SU-DHL-6 (cell line): Measurements from ENCODE around the gene RHCG.

ENCODE experiments used
- H2AFZ ChIP-seq: fragments of 200-600 bp; sonication (generic); 2 replicates; pipeline ENCODE4 v1.6.1; 2014; ENCODE audit warnings: low read depth, mild to moderate bottlenecking, moderate library complexity, mixed read lengths, antibody characterized with exemption, low read length; ENCODE audit not compliant: severe bottlenecking
- H3F3A ChIP-seq: fragments of 200-600 bp; shearing (Covaris generic); 2 replicates; pipeline ENCODE4 v1.6.0; 2016; ENCODE audit warnings: antibody characterized with exemption, mild to moderate bottlenecking; ENCODE audit not compliant: insufficient read depth
- H3K27ac ChIP-seq: fragments of 200-600 bp; sonication (generic); 2 replicates; pipeline ENCODE4 v1.5.1; 2016; ENCODE audit warnings: low read depth, mild to moderate bottlenecking, low read length, moderate library complexity, mixed read lengths
- H3K27me3 ChIP-seq: fragments of 200-600 bp; sonication (generic), shearing (Covaris generic); 2 replicates; pipeline ENCODE4 v1.6.0; 2014; ENCODE audit warnings: mild to moderate bottlenecking, low read length
- H3K36me3 ChIP-seq: fragments of 200-600 bp; sonication (generic); 2 replicates; pipeline ENCODE4 v1.6.1; 2014; ENCODE audit warnings: mild to moderate bottlenecking, low read length, mixed read lengths
- H3K4me2 ChIP-seq: fragments of 300-600, 200-600 bp; shearing (Covaris generic), sonication (generic); 2 replicates; pipeline ENCODE4 v1.6.0; 2014; ENCODE audit warnings: low read length, low read depth, mild to moderate bottlenecking; ENCODE audit not compliant: poor library complexity, severe bottlenecking
- H3K4me3 ChIP-seq: fragments of 200-600 bp; sonication (generic); 2 replicates; pipeline ENCODE4 v1.5.1; 2014; ENCODE audit warnings: antibody characterized with exemption, low read length, mild to moderate bottlenecking, mixed read lengths; ENCODE audit not compliant: insufficient read depth, poor library complexity, severe bottlenecking
- H3K79me2 ChIP-seq: fragments of 200-600 bp; sonication (generic); 2 replicates; pipeline ENCODE4 v1.6.1; 2014; ENCODE audit warnings: mild to moderate bottlenecking, low read length, moderate library complexity; ENCODE audit not compliant: insufficient read depth
- H3K9ac ChIP-seq: fragments of 200-600 bp; sonication (generic); 2 replicates; pipeline ENCODE4 v1.7.0; 2014; ENCODE audit warnings: mild to moderate bottlenecking, low read length
- H3K9me2 ChIP-seq: fragments of 200-600 bp; sonication (generic); replicated peaks from 2 replicates; pipeline ENCODE4 v1.6.1; 2014; ENCODE audit warnings: low read length; ENCODE audit not compliant: insufficient read depth
- H3K9me3 ChIP-seq: fragments of 200-600 bp; sonication (generic); 2 replicates; pipeline ENCODE4 v1.6.1; 2014; ENCODE audit warnings: low read length, mixed read lengths; ENCODE audit not compliant: insufficient read depth
- H4K20me1 ChIP-seq: fragments of 200-600 bp; sonication (generic); 2 replicates; pipeline ENCODE4 v1.6.1; 2014; ENCODE audit warnings: low read depth, mild to moderate bottlenecking, antibody characterized with exemption, low read length, moderate library complexity, mixed read lengths
- EZH2phosphoT487 ChIP-seq: fragments of 200-600 bp; sonication (generic), shearing (Covaris generic); conservative IDR thresholded peaks from 2 replicates; pipeline ENCODE4 v1.6.1; 2018; ENCODE audit warnings: mild to moderate bottlenecking, antibody characterized with exemption, low read length, moderate library complexity, mixed read lengths
- TF ChIP-seq, protein P1 (sequence below): fragments of 200-600 bp; sonication (generic); IDR thresholded peaks from one replicate; pipeline ENCODE4 v1.5.1; 2017; ENCODE audit warnings: antibody characterized with exemption, mild to moderate bottlenecking, low read length, moderate library complexity; ENCODE audit not compliant: insufficient read depth, poor library complexity, severe bottlenecking

The RHCG gene

DNA sequence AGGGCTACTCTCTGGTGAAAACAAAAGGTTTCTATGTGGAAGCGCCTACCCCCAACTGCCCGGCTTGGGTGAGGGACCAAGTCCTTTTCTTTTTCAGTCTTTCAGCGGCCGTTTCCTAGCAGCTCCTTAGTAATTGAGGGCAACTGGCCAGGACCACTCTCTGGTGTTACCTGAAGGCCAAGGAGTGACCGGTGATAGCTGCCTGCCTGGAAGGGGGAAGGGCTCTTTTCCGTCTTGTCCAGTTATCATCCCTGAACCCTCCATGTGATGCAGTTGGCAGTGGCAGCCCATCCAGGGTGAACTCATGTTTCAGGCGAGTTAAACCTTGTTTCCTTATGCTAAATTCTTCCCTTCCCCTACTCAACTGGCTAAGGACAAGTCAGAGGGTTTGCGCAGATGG is 33.3 kb downstream of the RHCG start:
- no peak overlapping the region for H3K27ac ChIP-seq
- H3K27me3 ChIP-seq: no peaks in the 10 kb centered on the region
- H3K9me2 ChIP-seq: no peaks in the 10 kb centered on the region
- no peak for TF ChIP-seq EZH2phosphoT487
- TF ChIP-seq, protein P1, sequence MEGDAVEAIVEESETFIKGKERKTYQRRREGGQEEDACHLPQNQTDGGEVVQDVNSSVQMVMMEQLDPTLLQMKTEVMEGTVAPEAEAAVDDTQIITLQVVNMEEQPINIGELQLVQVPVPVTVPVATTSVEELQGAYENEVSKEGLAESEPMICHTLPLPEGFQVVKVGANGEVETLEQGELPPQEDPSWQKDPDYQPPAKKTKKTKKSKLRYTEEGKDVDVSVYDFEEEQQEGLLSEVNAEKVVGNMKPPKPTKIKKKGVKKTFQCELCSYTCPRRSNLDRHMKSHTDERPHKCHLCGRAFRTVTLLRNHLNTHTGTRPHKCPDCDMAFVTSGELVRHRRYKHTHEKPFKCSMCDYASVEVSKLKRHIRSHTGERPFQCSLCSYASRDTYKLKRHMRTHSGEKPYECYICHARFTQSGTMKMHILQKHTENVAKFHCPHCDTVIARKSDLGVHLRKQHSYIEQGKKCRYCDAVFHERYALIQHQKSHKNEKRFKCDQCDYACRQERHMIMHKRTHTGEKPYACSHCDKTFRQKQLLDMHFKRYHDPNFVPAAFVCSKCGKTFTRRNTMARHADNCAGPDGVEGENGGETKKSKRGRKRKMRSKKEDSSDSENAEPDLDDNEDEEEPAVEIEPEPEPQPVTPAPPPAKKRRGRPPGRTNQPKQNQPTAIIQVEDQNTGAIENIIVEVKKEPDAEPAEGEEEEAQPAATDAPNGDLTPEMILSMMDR: no peak
- no peaks in the 10 kb centered on the region for H3K9me3 ChIP-seq
- no peaks in the 10 kb centered on the region for H4K20me1 ChIP-seq
- H3F3A ChIP-seq: no peaks in the 10 kb centered on the region
- H2AFZ ChIP-seq: no peak overlapping the region
- H3K4me2 ChIP-seq: no peak overlapping the region
- H3K4me3 ChIP-seq: no peak overlapping the region
- no peak overlapping the region for H3K9ac ChIP-seq
- H3K36me3 ChIP-seq: no peaks in the 10 kb centered on the region
- H3K79me2 ChIP-seq: no peaks in the 10 kb centered on the region

DNA sequence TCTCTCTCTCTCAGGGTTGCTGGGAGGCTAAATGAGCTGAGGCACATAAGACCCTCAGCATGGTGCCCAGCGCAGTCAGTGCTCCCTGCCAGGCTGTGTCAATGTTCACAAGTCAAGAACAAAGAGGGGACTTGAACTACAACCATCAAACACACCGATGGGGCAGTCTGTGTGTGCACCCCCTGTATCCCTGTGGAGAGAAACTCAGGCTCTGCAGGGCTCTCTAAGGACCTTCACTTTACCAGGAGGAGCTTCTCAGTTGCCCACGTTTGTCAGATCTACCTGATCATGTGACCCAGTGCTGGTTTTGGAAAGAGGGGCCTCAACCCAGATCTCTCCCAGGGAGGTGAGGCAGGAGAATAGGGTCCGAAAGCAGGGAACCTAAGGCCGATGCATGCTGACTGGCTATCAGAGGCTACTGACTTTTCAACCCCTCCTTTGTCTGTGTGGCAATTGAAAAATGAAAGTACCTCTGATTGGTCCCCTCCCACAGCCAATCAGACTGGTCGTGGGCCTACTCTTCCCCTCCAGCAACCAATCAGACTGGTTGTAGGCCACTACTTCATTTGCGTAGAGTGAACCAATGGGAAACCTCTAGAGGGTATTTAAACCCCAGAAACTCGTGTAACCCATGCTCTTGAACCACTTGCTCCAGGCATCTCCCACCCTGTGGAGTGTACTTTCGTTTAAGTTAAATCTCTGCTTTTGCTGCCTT is 34.0 kb downstream of the RHCG start:
- Histone ChIP-seq H3K4me3 (no peak overlapping the region), H3K79me2 (no peaks in the 10 kb centered on the region), H3K9me3 (no peaks in the 10 kb centered on the region), H3K36me3 (no peaks in the 10 kb centered on the region), H3K27ac (no peak overlapping the region), H3K9me2 (no peaks in the 10 kb centered on the region), H4K20me1 (no peaks in the 10 kb centered on the region), H3F3A (no peaks in the 10 kb centered on the region), H3K9ac (no peak overlapping the region), H3K27me3 (no peaks in the 10 kb centered on the region), H3K4me2 (no peak overlapping the region), H2AFZ (no peak overlapping the region)
- no peak for TF ChIP-seq EZH2phosphoT487
- TF ChIP-seq, protein P1: no peak

DNA sequence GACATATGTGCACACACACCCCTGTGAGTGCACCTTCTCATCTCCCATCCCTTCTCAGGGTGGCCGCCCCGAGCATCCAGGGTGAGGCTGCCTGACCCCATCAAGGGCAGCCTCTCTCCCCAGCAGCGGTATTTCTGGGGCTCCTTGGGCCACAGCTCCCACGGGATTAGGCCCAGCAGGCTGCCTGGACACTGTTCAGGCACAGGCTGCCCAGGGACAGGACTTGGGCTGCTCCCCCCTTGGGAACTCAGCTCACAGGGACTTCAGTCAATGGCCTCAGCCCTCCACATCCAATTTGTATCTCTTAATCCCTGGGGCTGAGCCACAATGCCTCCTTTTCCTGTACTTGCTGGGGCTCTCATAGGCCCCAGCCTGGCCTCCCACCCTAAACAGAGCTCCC is 35.0 kb downstream of the RHCG start:
- Histone ChIP-seq H3K27me3 (no peaks in the 10 kb centered on the region), H4K20me1 (no peaks in the 10 kb centered on the region), H3K4me3 (no peak overlapping the region), H2AFZ (no peak overlapping the region), H3K9ac (no peak overlapping the region), H3K36me3 (no peaks in the 10 kb centered on the region), H3K9me3 (no peaks in the 10 kb centered on the region), H3K79me2 (no peaks in the 10 kb centered on the region), H3K9me2 (no peaks in the 10 kb centered on the region), H3F3A (no peaks in the 10 kb centered on the region), H3K4me2 (no peak overlapping the region), H3K27ac (no peak overlapping the region)
- TF ChIP-seq EZH2phosphoT487: no peak
- TF ChIP-seq, protein P1: no peak
